CD4-positive, alpha-beta T cell treated with Interleukin-4 for 1 hour (primary cell): Measurements from ENCODE around the gene MPHOSPH9.
A peak's percentile ranks its signal among the peaks of the same experiment; 100 is the strongest.

Experiments used
- DNase-seq, 2 donors: peaks; one replicate each; pipeline ENCODE4 v3.0.0-alpha.2; 2020 to 2022

MPHOSPH9 gene

DNA sequence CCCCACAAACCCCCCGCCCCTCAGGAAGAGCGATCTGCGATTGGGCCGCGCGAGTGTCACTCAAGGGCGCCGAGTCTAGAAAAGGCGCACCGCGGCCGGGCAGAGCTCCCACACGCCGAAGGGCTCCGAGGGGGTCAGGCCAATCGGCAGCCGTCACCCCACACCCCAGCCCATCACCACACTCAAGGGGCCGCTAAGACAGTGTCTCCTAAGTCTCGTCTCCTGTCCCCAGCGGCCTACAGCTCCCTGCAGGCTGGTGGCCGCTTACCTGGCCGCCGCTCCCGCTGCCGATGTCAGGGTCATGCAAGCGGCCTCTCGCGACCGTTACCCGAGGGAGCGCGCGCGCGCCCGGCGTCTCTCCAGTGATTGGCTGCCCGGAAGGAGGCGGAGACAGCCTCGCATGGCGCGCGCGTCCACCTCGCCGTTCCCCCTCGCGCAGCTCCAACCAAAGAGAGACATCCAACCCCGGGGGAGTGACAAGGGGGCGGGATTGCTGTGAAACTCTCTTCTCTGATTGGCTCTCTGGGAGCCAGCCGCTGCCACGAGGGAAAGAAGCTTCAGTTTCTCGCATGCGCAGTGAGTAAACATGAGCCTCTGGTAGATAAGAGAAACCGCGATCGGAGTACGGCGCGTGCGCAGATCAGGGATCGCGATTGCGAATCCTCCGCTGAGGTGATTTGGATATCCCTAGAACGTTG lies at the start of gene MPHOSPH9, which contains the start of gene MTRFR:
MPHOSPH9 (minus strand) TSS at position 335 of the 698 bp plus-strand sequence. CDS start 2,777 bp downstream, outside the sequence.
MTRFR (plus strand) TSS at position 630 of the 698 bp plus-strand sequence. CDS start 20,239 bp downstream, outside the sequence.
- peak; percentile 100 for DNase-seq

- no peak for DNase-seq
Measured at GRCh38 chr12:123282111-123282510, 49.2 kb upstream of the MPHOSPH9 start.

DNA sequence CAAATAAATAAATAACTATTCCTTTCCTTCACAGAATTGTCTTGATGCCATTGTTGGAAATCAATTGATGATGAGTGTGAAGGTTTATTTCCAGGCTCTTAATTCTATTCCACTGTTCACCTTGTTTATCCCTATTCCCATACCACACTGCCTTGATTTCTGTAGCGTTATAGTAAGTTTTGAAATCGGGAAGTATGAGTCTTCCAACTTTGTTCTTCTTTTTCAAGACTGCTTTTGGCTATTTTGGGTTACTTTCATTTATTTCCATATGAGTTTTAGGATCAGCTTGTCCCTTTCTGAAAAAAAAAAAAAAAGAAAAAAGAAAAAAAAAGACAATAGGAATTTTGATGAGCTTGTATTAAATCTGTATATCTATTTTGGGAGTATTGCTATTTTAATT lies 48.0 kb upstream of the MPHOSPH9 start:
- DNase-seq, result no peak

GRCh38 chr12:123278101-123278627 lies 45.2 kb upstream of the MPHOSPH9 start:
- DNase-seq, result peak in 1 of 2 donors; percentile 23

- no peak for DNase-seq
Measured at GRCh38 chr12:123273166-123273565, 40.2 kb upstream of the MPHOSPH9 start.

DNA sequence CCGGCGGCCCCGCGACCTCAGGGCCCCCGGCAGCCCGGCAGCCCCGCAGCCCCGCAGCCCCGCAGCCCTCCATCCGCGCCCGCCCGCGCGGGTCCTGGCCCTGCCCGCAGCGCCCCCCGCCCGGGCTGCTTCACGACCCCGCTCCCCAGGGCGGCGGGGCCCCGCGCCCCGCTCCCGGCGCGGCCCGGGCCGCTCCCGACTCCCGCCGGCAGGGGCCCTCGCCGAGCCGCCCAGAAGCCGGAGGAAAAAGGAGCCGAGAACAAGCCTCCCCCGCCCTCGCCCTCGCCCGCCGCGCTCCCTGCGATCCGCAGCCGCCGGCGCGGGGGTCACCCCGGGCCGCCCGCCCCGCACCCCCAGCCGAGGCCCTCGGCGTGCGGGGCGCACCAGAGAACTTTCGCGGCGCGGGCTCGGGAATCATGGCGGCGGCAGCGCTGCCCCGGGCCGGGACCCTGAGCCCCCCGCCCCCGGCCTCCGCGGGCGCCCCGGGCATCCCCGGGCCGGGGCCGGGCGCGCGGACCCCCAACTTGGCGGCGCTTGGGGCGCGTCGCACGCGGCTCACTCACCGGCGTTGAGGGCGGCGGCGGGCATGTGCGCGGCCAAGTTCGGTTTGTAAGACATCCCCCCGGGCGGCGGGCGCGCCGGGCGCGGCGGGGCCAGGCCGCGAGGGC lies 38.2 kb upstream of the MPHOSPH9 start:
- DNase-seq, result peak; percentile 69 to 74

- DNase-seq, result peak in 1 of 2 donors; percentile 7
Measured at GRCh38 chr12:123270214-123271000, 37.5 kb upstream of the MPHOSPH9 start.

DNA sequence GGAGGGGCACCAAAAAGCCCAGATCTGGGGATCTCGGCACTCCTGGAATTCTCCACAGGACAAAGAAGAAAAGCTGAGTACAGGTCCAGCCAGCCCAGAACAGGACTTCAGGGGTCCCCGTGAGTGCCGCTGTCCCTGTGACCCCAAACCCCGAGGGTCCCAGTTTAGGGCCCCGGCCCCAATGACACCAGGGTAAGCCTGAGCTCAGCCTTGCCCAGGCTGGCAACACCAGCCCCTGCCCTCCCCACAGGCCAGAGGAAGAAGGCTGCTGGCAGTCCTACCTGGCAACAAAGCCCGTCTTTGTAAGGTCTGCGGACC lies 36.9 kb upstream of the MPHOSPH9 start:
- no peak for DNase-seq

DNA sequence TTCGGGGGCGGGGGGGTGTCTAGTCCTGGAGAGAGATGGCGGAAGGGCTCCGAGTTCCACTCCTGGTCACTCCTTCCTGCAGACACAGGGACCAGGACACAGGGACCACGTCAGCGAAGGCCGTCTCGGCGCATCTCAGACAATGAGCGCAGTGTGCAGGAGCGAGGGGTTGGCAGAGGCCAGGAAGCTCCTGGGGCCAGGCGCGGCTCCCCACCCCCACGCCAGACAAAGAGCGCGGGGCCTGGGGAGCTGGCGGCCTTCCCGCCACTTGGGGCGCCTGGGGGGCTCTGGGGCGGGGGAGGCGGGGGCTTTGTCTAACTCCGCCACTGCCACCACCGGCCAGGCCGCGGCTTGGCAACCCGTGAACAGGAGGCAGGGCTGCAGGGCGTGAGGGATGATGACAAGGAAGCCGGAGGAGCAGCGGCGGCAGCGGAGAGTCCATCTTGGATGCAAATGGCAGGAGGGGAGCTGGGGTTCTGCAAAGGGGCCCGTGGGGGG lies 36.5 kb upstream of the MPHOSPH9 start:
- peak; percentile 21 to 44 for DNase-seq

DNA sequence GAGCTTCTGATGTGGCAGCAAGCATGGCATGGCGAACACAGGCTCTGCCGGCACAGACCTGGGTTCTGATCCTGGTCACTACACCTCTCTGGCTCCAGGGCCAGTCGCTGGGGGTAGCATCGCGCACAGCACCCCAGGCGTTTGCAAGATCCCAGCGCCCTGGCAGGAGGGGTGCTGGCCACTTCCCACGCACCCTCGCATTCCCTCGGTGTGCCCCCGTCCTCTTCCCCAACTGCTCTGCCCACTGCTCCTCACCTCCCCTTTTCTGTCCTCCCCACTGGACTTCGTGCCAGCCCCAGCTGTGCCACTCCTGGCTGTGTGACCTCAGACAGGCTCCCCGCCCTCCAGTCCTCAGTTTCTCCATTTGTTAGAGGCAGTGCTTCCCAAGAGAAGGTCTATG lies 35.9 kb upstream of the MPHOSPH9 start:
- DNase-seq, result no peak

DNA sequence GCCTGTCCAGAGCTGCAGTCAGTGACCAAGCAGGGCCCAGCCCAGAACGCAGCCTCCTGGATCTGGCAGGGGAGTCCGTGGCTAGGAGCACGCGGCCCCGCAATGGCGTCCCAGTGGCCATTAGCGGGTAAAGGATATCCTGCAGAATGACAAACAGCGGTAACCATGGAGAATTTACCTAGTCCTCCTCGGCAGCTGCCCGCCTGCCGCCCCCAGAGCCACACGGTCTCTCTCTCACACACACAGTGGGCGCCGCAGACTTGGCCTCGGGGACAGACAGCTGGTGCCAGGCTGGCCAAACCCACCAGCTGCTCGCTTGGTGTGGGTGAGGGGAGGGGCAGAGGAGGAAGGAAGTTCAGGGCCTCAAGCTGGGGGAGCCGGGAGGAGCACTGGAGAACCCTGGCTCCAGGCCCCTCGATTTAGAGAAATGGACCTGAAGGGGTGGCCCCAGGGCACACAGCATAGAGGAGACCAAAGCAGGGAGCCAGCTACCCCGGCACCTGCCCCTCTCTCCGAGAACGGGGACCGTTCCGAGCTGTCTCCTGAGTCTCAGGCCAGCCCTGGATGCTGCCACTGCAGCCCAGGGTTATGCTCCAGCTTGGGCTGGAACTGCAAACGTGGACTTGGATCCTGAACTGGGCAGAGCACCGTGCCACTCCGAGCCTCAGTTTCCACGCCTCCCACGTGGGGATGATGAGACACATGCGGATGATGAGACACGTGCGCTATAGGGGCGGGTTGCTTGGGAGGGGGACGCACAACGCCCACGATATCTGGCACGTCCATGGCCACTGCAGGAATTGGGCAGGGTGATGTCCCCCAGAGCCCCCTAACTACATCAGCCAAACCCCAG lies 35.3 kb upstream of the MPHOSPH9 start:
- DNase-seq, result no peak

- DNase-seq, result no peak
Measured at GRCh38 chr12:123267335-123267920, 34.5 kb upstream of the MPHOSPH9 start.

DNA sequence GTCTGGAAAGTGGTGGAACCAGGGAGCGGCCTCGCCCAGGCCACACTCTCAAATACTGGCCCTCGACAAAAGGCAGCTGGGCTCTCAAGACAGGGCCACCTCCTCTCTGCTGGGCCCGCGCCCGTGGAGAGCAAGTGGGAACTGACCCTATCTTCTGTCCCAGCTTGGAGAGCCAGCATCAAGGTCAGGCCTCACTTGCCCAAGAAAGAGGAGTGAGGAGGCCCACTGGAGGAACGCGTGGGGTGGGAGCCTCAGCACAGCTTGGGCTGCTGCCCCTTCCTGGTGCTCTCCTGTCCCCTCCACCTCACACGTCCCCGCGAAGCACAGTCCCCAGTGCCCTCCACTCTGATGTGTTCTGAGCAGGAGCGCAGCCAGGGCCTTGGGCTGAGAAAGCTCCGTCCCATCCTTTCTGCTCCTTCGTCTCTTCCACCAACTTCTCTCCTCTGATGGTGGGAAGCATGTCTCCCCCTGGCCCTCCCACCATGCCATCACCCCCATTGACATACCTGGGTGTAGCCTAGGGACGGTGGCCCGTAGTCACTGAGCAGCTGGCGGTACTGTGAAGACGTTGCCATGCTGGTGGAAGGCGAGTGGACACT lies 33.8 kb upstream of the MPHOSPH9 start:
- no peak for DNase-seq

GRCh38 chr12:123265851-123266678 lies 33.1 kb upstream of the MPHOSPH9 start:
- DNase-seq, result no peak

GRCh38 chr12:123264642-123265041 lies 31.7 kb upstream of the MPHOSPH9 start:
- DNase-seq, result no peak

- no peak for DNase-seq
Measured at GRCh38 chr12:123263196-123263817, 30.4 kb upstream of the MPHOSPH9 start.

DNA sequence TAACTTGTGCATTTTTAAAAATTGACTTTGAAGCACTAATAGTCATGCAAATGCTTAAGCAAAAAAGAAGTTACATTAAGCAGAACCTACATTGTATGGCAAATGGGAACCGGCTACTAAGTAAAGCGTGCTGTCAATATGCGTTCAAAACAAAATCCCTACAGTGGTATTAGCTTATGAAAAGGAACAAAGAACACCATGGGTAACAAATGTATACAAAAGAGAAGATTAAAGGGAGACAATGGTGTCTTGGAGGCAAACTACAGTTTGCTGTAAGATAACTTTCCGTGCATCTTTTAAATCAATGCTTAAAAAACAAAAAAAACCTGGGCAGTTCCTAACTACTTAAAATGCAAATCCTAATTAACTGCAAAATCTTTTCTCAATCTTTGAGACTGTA lies 28.3 kb upstream of the MPHOSPH9 start:
- no peak for DNase-seq

GRCh38 chr12:123260081-123260480 lies 27.1 kb upstream of the MPHOSPH9 start:
- DNase-seq, result no peak

- DNase-seq, result no peak
Measured at GRCh38 chr12:123258593-123258992, 25.7 kb upstream of the MPHOSPH9 start.

DNA sequence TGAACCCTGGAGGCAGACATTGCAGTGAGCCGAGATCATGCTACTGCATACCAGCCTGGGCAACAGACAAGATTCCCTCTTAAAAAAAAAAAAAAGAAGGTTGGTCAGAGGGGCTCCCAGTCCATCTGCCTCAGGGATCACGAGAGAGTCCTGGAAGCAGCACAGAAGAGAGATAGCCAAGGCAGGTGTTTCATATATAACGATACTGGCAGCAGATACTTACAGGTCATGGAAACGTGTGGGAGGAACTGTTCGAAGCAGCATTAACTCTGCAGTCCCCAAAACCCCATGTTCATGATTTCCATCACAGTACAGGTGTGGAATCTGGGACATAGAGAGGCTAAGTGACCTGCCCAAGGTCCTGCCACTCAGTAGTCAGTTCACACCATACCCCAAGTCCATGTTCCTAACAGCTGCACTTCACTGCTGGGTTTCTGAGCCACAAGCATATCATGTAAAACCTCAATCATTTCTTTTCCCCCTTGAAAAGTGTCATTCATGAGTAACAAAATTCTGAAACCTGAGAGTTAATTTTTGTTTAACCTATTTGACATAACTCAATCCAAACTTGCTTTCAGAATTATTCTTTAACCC lies 22.0 kb upstream of the MPHOSPH9 start:
- DNase-seq, result no peak
